ENCODE data around the gene SFRP5.

SFRP5 gene

GRCh38 chr10:97736403-97736901 lies 35.3 kb downstream of the SFRP5 start:
- DNase-seq (ENCODE audit: low read depth): no peak

- DNase-seq (ENCODE audit: low read depth): no peak
These were observed 37.8 kb downstream of the SFRP5 start for GRCh38 chr10:97734021-97734420.

DNA sequence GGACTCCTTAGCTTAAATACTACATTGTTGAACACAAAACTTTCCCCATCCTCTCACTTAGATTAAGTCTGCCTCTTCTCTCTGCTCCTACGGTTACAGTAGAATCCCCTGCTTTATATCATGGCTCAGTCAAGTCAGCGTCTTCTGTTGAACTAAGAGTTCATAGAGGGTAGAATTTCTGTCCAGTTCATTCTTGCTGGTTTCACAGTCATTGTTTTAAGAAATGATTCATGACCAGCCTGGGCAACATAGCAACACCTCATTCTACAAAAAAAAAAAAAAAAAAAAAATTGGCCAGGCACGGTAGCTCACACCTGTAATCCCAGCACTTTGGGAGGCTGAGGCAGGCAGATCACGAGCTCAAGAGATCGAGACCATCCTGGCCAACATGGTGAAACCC lies 38.5 kb downstream of the SFRP5 start:
- no peak for DNase-seq (ENCODE audit: low read depth)

- DNase-seq (ENCODE audit: low read depth): no peak
These were observed 39.8 kb downstream of the SFRP5 start for GRCh38 chr10:97732052-97732359.

- no peak for DNase-seq (ENCODE audit: low read depth)
These were observed 40.3 kb downstream of the SFRP5 start for GRCh38 chr10:97731346-97732051.

DNA sequence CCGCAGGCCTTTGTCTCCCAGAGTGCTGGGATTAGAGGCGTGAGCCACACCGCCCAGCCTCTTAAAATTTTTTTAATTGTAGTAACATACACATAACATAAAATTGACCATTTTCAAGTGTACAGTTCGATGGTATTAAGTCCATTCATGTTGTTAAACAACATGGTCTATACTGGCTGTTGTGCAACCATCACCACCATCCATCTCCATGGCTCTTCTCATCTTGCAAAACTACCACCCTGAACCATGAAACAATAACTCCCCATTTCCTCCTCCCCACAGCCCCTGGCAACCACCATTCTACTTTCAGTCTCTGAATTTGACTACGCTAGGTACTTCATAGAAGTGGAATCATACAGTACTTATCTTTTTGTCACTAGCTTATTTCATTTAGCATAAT lies 42.8 kb downstream of the SFRP5 start:
- no peak for DNase-seq (ENCODE audit: low read depth)

GRCh38 chr10:97726636-97727178 lies 45.1 kb downstream of the SFRP5 start:
- no peak for DNase-seq (ENCODE audit: low read depth)

DNA sequence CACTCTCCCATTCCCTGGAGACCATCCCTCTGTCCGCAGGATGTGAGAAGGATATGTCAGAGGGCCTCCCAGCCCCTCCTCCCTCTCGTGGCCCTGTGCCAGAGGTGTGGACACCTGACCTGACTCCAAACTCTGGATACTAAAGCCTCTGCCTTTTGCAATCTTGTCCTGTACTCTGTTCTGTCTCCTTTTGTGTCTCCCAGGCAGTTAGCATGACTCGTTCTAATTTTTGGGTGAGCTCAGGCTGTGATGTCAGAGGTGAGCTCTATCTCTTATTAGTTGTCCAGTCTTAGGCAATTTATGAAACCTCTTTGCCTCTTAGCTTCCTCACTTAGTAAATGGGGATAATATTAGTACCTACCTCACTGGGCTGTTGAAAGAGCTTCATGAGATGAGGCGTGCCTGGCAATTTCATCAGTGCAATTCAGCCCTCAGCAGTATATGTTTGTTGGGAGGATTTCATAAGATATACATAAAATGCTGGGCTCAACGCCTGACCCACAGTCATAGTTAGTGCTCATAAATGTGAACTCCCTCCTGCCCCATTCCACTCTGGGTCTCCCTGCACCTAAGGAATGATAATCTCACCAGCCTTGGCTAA lies 47.4 kb downstream of the SFRP5 start:
- no peak for DNase-seq (ENCODE audit: low read depth)

DNA sequence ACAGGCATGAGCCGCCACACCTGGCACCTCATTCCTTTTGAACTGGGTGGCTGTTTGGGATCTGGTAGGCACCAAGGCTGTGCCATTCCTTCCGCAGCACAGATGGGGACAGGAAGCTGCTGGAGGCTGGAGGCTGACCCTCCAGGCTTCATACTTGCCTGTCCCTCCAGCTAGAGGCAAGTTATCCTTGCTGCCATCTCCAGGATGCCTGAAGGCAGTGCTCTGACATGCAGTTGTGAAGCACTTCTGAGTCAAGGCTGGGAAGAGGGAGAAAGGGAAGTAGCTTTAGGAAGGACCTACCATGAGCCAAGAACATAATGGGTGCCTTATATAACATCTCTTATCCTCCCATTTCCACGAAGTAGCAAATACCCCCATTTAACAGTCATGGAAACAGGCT lies 48.8 kb downstream of the SFRP5 start:
- no peak for DNase-seq (ENCODE audit: low read depth)

DNA sequence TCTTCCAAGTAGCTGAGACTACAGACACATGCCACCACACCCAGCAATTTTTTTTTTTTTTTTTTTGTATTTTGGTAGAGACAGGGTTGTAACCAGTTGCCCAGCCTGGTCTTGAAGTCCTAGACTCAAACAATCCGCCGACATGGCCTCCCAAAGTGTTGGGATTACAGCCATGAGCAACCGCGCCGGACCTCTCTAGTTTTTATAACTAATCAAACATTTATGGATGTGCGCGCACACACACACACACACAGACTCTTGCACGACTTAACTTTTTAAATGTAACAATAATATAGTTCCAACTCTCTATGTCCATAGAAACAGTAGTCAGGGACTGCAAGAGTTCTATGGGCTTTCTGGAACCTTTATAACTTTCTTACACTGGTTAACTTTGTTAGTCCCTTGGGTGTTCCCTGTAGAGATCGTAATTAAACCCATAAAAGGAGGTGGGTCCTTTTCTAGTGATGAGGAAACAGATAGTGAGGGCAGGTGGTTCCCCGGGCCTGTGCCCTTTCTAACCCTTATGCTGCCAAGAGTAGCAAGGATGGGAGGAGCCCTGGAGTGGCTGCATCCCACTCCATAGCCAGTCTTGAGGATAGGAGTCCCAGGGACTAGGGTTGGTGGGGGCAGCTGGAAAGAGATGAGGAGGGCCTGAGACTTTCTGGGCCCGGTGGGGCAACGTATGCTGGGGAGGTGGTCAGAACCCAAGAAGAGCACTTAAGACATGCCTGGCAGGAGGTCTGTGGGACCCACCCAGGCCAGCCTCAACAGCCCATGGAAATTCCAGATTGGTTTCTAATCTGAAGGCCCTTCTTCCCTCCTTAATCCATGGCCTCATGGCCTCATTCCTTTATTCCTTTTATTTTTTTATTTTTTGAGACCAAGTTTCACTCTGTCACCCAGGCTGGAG lies 49.7 kb downstream of the SFRP5 start:
- no peak for DNase-seq (ENCODE audit: low read depth)

- no peak for DNase-seq (ENCODE audit: low read depth)
These were observed 52.2 kb downstream of the SFRP5 start for GRCh38 chr10:97719602-97720001.

GRCh38 chr10:97718659-97719142 lies 53.1 kb downstream of the SFRP5 start:
- no peak for DNase-seq (ENCODE audit: low read depth)

DNA sequence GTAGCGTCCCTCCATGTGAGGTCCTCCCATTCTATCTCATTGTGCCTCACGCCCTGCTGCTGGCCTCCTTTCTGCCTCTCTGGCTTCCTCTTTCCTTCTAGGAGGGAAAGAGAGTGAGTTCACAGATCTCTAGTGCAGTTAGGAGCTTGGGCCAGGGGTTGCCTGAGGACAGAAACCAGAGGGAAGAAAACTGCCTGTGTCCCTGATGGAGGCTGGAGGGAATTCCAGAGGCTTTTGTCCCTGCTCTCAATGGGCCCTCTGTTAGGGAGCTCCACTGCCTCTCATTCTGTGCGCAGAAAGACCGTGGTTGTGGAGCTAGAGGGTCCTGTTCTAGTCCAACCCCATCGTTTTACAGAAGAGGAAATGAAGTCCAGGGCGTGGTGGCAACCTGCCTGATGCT lies 53.6 kb downstream of the SFRP5 start:
- no peak for DNase-seq (ENCODE audit: low read depth)

DNA sequence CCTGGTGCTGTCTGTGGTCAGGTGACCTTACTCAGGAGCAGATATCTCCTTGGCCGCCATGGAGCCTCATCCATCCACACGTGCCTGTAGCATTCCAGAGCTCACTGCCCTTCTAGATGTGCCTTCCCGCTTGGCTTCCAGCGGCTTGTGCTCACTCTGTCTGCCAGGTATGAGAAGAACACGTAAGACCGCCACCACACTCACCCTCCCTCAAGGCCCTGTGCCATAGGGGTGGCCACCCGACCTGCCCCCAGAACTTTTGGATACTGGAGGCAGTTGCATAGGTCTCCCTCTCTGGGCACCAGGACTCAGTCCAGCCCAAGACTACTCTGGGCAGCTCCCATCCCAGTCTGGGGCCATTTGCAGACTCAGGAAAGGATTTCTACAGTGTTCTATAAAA lies 54.2 kb downstream of the SFRP5 start:
- no peak for DNase-seq (ENCODE audit: low read depth)
